Tibial nerve (tissue), 4 donors: ENCODE data around the gene COL28A1. TPM values are rescaled to one million over a fixed set of nuclear protein-coding genes. Genes with fewer than 3 reads are reported as not detected.

Experiments
- DNase-seq, 2 donors: peaks; one replicate each; pipeline ENCODE4 v3.0.0-alpha.2; 2019; ENCODE audit warnings: low spot score in 2 of 2
- H3K27ac ChIP-seq, 4 donors: fragments of 200-600 bp; sonication (generic) in 3 of 4; one replicate each; pipeline ENCODE4 v1.5.1; 2017 to 2019; ENCODE audit warnings: mild to moderate bottlenecking in 1 of 4
- H3K27me3 ChIP-seq, 2 donors: fragments of 200-600 bp; sonication (generic) in 1 of 2; one replicate each; pipeline versions ENCODE4 v1.5.1 to v1.6.0; 2017 to 2019
- H3K36me3 ChIP-seq, 3 donors: fragments of 200-600 bp; sonication (generic); one replicate each; pipeline ENCODE4 v1.5.1; 2018 to 2019
- H3K4me1 ChIP-seq, 4 donors: fragments of 200-600 bp; sonication (generic) in 3 of 4; one replicate each; pipeline ENCODE4 v1.5.1; 2017 to 2019
- H3K4me3 ChIP-seq, 4 donors: fragments of 200-600 bp; sonication (generic) in 3 of 4; one replicate each; pipeline ENCODE4 v1.5.1; 2017 to 2019; ENCODE audit warnings: mild to moderate bottlenecking in 1 of 4, moderate library complexity in 1 of 4
- H3K9me3 ChIP-seq, 4 donors: fragments of 200-600 bp; sonication (generic) in 3 of 4; one replicate each; pipeline ENCODE4 v1.5.1; 2017 to 2019
- CTCF ChIP-seq, 5 experiments: fragments of 200-600 bp in 3 of 5; fragments of 450-650 bp in 2 of 5; sonication (generic) in 3 of 5; IDR thresholded peaks; one replicate each; pipeline ENCODE4 v1.5.1; 2016 to 2019; ENCODE audit warnings: antibody characterized with exemption in 5 of 5, mild to moderate bottlenecking in 3 of 5, moderate library complexity in 2 of 5
- EP300 ChIP-seq, 2 donors: sonication (generic); formaldehyde crosslinking; IDR thresholded peaks; one replicate each; pipeline ENCODE4 v1.6.1; 2017; ENCODE audit warnings: antibody characterized with exemption in 2 of 2, mild to moderate bottlenecking in 1 of 2
- POLR2A ChIP-seq, 2 donors: fragments of 450-650 bp; IDR thresholded peaks; one replicate each; pipeline ENCODE4 v1.6.1; 2017; ENCODE audit warnings: antibody characterized with exemption in 2 of 2, mild to moderate bottlenecking in 2 of 2, moderate library complexity in 2 of 2
- WGBS, 2 donors: methylation state at CpG; one replicate each; pipeline ENCODE4 v1.1.5; 2018; 5-methylcytosine and 5-hydroxymethylcytosine counted together
- total RNA-seq, 4 donors: library from RNA; depleted of rRNA; stranded (reverse); fragments of >200 nt; gene quantifications; one replicate each; pipeline ENCODE4 v1.1.0, GENCODE V29; 2016

COL28A1 gene
- total RNA-seq, 4 donors from 2014 or later = 60.0 to 142 (median 122) TPM

DNA sequence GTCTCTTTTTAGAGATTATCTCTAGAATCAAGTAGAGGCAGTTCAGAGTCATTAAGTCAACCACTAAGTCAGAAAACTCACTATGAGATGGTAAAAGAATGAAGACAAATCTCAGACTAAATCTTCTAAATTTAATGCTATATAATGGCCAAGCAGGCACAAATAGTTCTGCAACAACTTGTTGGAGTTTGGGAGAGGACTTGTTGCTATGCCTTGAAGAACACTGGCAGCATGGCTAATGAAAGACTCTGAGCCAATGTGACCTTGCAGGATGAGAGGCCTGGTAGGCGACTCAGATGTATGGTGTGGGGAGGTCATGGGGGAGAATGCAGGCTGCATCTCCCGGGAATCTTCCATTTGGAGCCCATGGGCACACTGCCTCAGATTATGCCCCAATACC lies 224.7 kb downstream of the COL28A1 start:
- DNase-seq = no peak
- no peak overlapping the region for H3K4me3 ChIP-seq
- no peak for TF ChIP-seq CTCF (IDR thresholded peaks at IDR 0.05)
- H3K36me3 ChIP-seq = no peaks in the 10 kb centered on the region
- no peaks in the 10 kb centered on the region for H3K9me3 ChIP-seq
- H3K27me3 ChIP-seq = no peaks in the 10 kb centered on the region
- no peaks in the 10 kb centered on the region for H3K4me1 ChIP-seq
- H3K27ac ChIP-seq = no peak overlapping the region
- WGBS, 2 donors = 90 to 94% methylated on average over 2 of the region's 2 CpGs

- no peaks in the 10 kb centered on the region for H3K9me3 ChIP-seq
- WGBS, 2 donors = 98 to 100% methylated on average over 1 of the region's 1 CpG
- no peak overlapping the region for H3K4me3 ChIP-seq
- no peaks in the 10 kb centered on the region for H3K36me3 ChIP-seq
- no peak overlapping the region for H3K27ac ChIP-seq
- no peak for DNase-seq
- TF ChIP-seq EP300 (IDR thresholded peaks at IDR 0.05) (no peak), CTCF (IDR thresholded peaks at IDR 0.05) (no peak), POLR2A (IDR thresholded peaks at IDR 0.05) (no peak)
- H3K4me1 ChIP-seq = no peaks in the 10 kb centered on the region
- no peaks in the 10 kb centered on the region for H3K27me3 ChIP-seq
Measured at GRCh38 chr7:7309203-7309602, 226.5 kb downstream of the COL28A1 start.

Other genes with a start within 250 kb of the COL28A1 start
- 10 to 100 TPM; 35.9 to 80.4 (median 61.9) TPM for gene MIOS, start 31.0 kb upstream of the COL28A1 start, total RNA-seq
- 10 to 100 TPM in 2 of 4 donors, 1 to 10 TPM in 2; 6.0 to 14.9 (median 10.2) TPM for gene UMAD1, start 104.9 kb upstream of the COL28A1 start, total RNA-seq
- 10 to 100 TPM; 14.4 to 21.9 (median 19.2) TPM for gene RPA3, start 182.7 kb upstream of the COL28A1 start, total RNA-seq